Stomach (tissue), 4 donors: ENCODE data around the gene ACO1.

ENCODE experiments used
- EP300 ChIP-seq: sonication (generic); formaldehyde crosslinking; IDR thresholded peaks from one replicate; pipeline ENCODE4 v1.6.1; 2017; ENCODE audit warnings: antibody characterized with exemption
- TF ChIP-seq, protein P1 (sequence below), 7 experiments: fragments of 450-650 bp in 4 of 7; fragments of 200-600 bp in 3 of 7; sonication (generic) in 3 of 7; IDR thresholded peaks; one replicate each; pipeline ENCODE4 v1.5.1; 2016 to 2019; ENCODE audit warnings: antibody characterized with exemption in 7 of 7, control low read depth in 2 of 7, mild to moderate bottlenecking in 1 of 7

DNA sequence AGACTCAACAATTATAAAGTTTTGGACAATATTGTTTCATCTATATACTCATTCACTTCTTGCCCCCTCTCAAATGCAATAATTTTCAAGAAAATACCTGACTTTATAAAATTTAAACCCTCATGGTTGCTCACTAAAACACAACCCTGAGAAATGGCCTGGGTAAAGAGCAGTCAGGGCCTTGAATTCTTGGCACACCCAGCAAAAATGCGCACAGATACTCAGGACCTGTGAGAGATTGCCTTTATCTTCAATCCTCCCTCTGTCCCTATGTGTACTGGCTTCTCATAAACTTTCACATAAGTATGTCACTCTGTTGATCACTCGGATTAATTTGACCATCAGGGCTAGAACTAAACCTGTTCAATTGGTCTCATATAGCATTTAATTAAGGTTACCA, 12.8 kb upstream of the ACO1 start:
- TF ChIP-seq, protein P1, sequence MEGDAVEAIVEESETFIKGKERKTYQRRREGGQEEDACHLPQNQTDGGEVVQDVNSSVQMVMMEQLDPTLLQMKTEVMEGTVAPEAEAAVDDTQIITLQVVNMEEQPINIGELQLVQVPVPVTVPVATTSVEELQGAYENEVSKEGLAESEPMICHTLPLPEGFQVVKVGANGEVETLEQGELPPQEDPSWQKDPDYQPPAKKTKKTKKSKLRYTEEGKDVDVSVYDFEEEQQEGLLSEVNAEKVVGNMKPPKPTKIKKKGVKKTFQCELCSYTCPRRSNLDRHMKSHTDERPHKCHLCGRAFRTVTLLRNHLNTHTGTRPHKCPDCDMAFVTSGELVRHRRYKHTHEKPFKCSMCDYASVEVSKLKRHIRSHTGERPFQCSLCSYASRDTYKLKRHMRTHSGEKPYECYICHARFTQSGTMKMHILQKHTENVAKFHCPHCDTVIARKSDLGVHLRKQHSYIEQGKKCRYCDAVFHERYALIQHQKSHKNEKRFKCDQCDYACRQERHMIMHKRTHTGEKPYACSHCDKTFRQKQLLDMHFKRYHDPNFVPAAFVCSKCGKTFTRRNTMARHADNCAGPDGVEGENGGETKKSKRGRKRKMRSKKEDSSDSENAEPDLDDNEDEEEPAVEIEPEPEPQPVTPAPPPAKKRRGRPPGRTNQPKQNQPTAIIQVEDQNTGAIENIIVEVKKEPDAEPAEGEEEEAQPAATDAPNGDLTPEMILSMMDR (IDR thresholded peaks at IDR 0.05): no peak
- no peak for TF ChIP-seq EP300
